ENCODE data around the gene FUOM. TPM values are rescaled to one million over a fixed set of nuclear protein-coding genes. Genes with fewer than 3 reads are reported as not detected.
A peak's percentile ranks its signal among the peaks of the same experiment; 100 is the strongest.
"Not testable (repeated sequence)": the region's sequence is repeated elsewhere in the genome, so short reads cannot be mapped to it uniquely, and the experiment has no call there.

FUOM gene
- total RNA-seq, 6 donors from 2014 or later = 15.4 to 37.5 (median 26.0) TPM

GRCh38 chr10:133325440-133326222, 32.2 kb downstream of the FUOM start:
- Histone ChIP-seq H3K4me1 (peaks cover 19 to 34% (median 24%) of the 10 kb centered on the region in 4 donors), H3K27ac (no peak overlapping the region), H3K9me3 (no peaks in the 10 kb centered on the region), H3K36me3 (no peaks in the 10 kb centered on the region), H3K4me3 (peak overlapping the region in 3 of 4 donors; percentile 30 to 42 (median 37)), H3K27me3 (peaks cover 11 to 51% (median 41%) of the 10 kb centered on the region in 4 donors)
- whole genome bisulfite sequencing, 2 donors = 3 to 4% methylated on average over 11 to 71 of the region's 91 CpGs
- DNase-seq = peak in 1 of 2 donors; percentile 86
- TF ChIP-seq POLR2A (IDR thresholded peaks at IDR 0.05) (no peak), POLR2AphosphoS5 (IDR thresholded peaks at IDR 0.05) (no peak), CTCF (IDR thresholded peaks at IDR 0.05) (no peak), EP300 (IDR thresholded peaks at IDR 0.05) (no peak)
- ATAC-seq (ENCODE audit: low FRiP score in 2 of 2) = peak in 1 of 2 donors; percentile 23

DNA sequence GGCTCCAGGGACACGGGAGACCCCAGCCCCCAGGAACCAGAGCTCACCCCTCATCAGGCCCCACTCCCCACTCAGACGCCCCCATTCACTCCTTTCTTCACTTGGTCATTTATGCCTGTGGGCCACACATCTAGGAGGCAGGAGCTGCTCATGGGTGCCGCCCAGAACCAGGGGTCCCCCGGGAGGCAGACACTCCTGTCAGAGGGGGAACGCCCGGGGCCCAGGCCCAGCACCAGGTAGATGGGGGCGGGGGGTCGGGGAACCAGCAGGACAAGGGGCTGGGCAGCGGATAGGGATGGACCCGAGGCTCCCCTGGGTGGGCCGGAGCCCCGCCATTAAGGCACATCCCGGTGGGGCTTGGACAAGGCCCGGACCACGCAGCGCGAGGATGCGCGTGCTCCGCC, 33.0 kb downstream of the FUOM start:
- WGBS, 2 donors = 25% methylated on average over 13 of the region's 20 CpGs; no CpG with 5 or more reads in 1 of the 2 donors
- DNase-seq (peak in 1 of 2 donors; percentile 81), ATAC-seq (ENCODE audit: low FRiP score in 2 of 2) (no peak)
- Histone ChIP-seq H3K9me3 (no peaks in the 10 kb centered on the region), H3K4me1 (peaks cover 17 to 31% (median 22%) of the 10 kb centered on the region in 4 donors), H3K36me3 (no peaks in the 10 kb centered on the region), H3K27me3 (peaks cover 11 to 51% (median 40%) of the 10 kb centered on the region in 4 donors), H3K4me3 (peak overlapping the region in 1 of 4 donors; percentile 42), H3K27ac (no peak overlapping the region)
- TF ChIP-seq POLR2AphosphoS5 (IDR thresholded peaks at IDR 0.05) = no peak
- TF ChIP-seq CTCF (IDR thresholded peaks at IDR 0.05) = no peak
- TF ChIP-seq POLR2A (IDR thresholded peaks at IDR 0.05) = no peak
- no peak for TF ChIP-seq EP300 (IDR thresholded peaks at IDR 0.05)

- 17 to 33% methylated on average over 1 to 4 of the region's 13 CpGs for WGBS, 2 donors
- DNase-seq (peak; percentile 51 to 79), ATAC-seq (ENCODE audit: low FRiP score in 2 of 2) (peak in 1 of 2 donors; percentile 52)
- Histone ChIP-seq H3K4me1 (peaks cover 15 to 25% (median 17%) of the 10 kb centered on the region in 4 donors), H3K9me3 (no peaks in the 10 kb centered on the region), H3K36me3 (no peaks in the 10 kb centered on the region), H3K27ac (no peak overlapping the region), H3K4me3 (peak overlapping the region in 1 of 4 donors; percentile 12), H3K27me3 (peaks cover 11 to 48% (median 37%) of the 10 kb centered on the region in 4 donors)
- TF ChIP-seq CTCF (IDR thresholded peaks at IDR 0.05) (no peak), POLR2AphosphoS5 (IDR thresholded peaks at IDR 0.05) (no peak), EP300 (IDR thresholded peaks at IDR 0.05) (no peak), POLR2A (IDR thresholded peaks at IDR 0.05) (no peak)
Observed at GRCh38 chr10:133324198-133324792, 33.5 kb downstream of the FUOM start.

- H3K4me1 ChIP-seq = peaks cover 20 to 31% (median 23%) of the 10 kb centered on the region in 4 donors
- DNase-seq; H3K27ac ChIP-seq; H3K36me3 ChIP-seq; ATAC-seq (ENCODE audit: low FRiP score in 2 of 2); H3K4me3 ChIP-seq; H3K9me3 ChIP-seq: not testable (repeated sequence)
- 66 to 73% methylated on average over 11 of the region's 14 CpGs for WGBS, 2 donors
- peaks cover 10 to 27% (median 25%) of the 10 kb centered on the region in 4 donors for H3K27me3 ChIP-seq
Observed at GRCh38 chr10:133322064-133322709, 35.6 kb downstream of the FUOM start.

DNA sequence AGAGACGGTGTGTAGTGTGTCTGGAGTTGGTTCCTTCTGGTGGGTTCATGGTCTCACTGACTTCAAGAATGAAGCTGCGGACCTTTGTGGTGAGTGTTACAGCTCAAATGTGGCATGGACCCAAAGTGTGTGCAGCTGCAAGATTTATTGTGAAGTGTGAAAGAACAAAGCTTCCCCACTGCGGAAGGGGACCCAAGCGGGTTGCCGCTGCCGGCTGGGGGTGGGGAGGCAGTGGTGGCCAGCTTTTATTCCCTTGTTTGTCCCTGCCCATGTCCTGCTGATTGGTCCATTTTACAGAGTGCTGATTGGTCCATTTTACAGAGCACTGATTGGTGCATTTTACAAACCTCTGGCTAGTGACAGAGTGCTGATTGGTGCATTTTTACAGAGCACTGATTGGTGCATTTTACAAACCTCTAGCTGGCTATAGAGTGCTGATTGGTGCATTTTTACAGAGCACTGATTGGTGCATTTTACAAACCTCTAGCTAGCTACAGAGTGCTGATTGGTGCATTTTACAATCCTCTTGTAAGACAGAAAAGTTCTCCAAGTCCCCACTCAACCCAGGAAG, 36.9 kb downstream of the FUOM start:
- not testable (repeated sequence) for DNase-seq; ATAC-seq (ENCODE audit: low FRiP score in 2 of 2); H3K4me3 ChIP-seq; H3K9me3 ChIP-seq; H3K36me3 ChIP-seq; H3K27ac ChIP-seq
- WGBS, 2 donors = 91 to 96% methylated on average over 3 to 6 of the region's 6 CpGs
- Histone ChIP-seq H3K4me1 (peaks cover 19 to 26% (median 20%) of the 10 kb centered on the region in 4 donors), H3K27me3 (peaks cover 0 to 14% (median 13%) of the 10 kb centered on the region in 4 donors)

Data from upper lobe of left lung (tissue), 6 donors.